ENCODE results near the gene CAPN13. TPM values are rescaled to one million over a fixed set of nuclear protein-coding genes. Genes with fewer than 3 reads are reported as not detected.

CAPN13 gene
- total RNA-seq, 2 experiments from 2014 or later: not detected

- ChIA-PET CTCF (no interaction called here), POLR2A (no interaction called here)
- no peaks in the 10 kb centered on the region for H3K4me1 ChIP-seq (ENCODE audit: insufficient read depth, low read length)
- no peak overlapping the region for H3K4me3 ChIP-seq (ENCODE audit: low read length)
- no peaks in the 10 kb centered on the region for H3K9me3 ChIP-seq (ENCODE audit: control insufficient read depth in 1 of 2, insufficient read depth in 1 of 2, low read length in 2 of 2)
- TF ChIP-seq, protein P1, sequence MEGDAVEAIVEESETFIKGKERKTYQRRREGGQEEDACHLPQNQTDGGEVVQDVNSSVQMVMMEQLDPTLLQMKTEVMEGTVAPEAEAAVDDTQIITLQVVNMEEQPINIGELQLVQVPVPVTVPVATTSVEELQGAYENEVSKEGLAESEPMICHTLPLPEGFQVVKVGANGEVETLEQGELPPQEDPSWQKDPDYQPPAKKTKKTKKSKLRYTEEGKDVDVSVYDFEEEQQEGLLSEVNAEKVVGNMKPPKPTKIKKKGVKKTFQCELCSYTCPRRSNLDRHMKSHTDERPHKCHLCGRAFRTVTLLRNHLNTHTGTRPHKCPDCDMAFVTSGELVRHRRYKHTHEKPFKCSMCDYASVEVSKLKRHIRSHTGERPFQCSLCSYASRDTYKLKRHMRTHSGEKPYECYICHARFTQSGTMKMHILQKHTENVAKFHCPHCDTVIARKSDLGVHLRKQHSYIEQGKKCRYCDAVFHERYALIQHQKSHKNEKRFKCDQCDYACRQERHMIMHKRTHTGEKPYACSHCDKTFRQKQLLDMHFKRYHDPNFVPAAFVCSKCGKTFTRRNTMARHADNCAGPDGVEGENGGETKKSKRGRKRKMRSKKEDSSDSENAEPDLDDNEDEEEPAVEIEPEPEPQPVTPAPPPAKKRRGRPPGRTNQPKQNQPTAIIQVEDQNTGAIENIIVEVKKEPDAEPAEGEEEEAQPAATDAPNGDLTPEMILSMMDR (IDR thresholded peaks at IDR 0.05): no peak
- H3K27me3 Mint-ChIP-seq: peaks cover 5% of the 10 kb centered on the region
- intact Hi-C loops (cut with DNase I, micrococcal nuclease): loop anchor here in 1 of 2 experiments (5.0 kb wide), 1 partner anchor 503 kb away; no protein-coding TSS in a partner anchor
- H3K9me3 Mint-ChIP-seq: no peaks in the 10 kb centered on the region
- H3K36me3 ChIP-seq (ENCODE audit: insufficient read depth, low read length): no peaks in the 10 kb centered on the region
- DNase-seq (no peak), ATAC-seq (ENCODE audit: poor library complexity) (no peak)
- no peak overlapping the region for H3K27ac ChIP-seq (ENCODE audit: low read depth in 1 of 2, low read length in 2 of 2)
- H3K4me1 Mint-ChIP-seq (ENCODE audit: low read depth): no peaks in the 10 kb centered on the region
- no peak overlapping the region for H3K27ac Mint-ChIP-seq
- no peak overlapping the region for H3K4me3 Mint-ChIP-seq
- H3K27me3 ChIP-seq (ENCODE audit: control insufficient read depth in 1 of 2, insufficient read depth in 2 of 2, low read length in 2 of 2): no peaks in the 10 kb centered on the region
- no peaks in the 10 kb centered on the region for H3K36me3 Mint-ChIP-seq (ENCODE audit: low read depth)
These were observed 117.1 kb downstream of the CAPN13 start for GRCh38 chr2:30690126-30690561.

DNA sequence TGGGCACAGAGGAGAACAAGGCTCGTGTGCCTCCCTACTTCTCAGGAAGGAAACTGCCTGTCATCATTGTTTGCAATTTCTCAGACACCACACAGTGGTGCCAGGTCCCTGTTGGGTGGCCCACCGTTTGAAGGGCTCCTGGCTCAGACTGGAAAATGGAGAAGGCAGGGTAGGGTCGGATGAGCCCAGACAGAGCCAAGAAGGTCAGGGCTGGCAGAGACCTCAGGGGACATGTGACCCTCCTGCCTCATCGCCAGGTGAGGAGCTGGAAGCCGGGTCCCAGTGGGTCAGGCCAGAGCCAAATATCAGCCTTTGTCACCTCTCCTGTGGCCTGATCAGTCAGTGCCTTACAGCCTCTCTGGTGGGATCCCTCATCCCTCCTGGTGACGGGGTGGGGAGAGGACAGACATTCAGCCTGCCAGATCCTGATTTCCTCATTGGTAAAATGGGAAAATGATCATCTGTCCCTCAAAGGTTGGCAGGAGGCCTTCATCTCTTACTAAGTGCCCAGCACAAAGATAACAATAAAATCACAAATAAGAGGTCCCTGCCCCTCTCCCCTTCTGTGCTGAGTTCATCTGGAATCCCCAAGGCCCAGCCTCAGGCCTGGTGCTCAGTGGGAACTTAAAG is 117.6 kb downstream of the CAPN13 start:
- intact Hi-C loops (cut with DNase I, micrococcal nuclease): loop anchor here in 1 of 2 experiments (5.0 kb wide), 1 partner anchor 502 kb away; no protein-coding TSS in a partner anchor
- no peak for DNase-seq
- Histone ChIP-seq H3K27me3 (ENCODE audit: control insufficient read depth in 1 of 2, insufficient read depth in 2 of 2, low read length in 2 of 2) (no peaks in the 10 kb centered on the region), H3K4me1 (ENCODE audit: insufficient read depth, low read length) (no peaks in the 10 kb centered on the region), H3K36me3 (ENCODE audit: insufficient read depth, low read length) (no peaks in the 10 kb centered on the region), H3K27ac (ENCODE audit: low read depth in 1 of 2, low read length in 2 of 2) (no peak overlapping the region), H3K4me3 (ENCODE audit: low read length) (no peak overlapping the region), H3K9me3 (ENCODE audit: control insufficient read depth in 1 of 2, insufficient read depth in 1 of 2, low read length in 2 of 2) (no peaks in the 10 kb centered on the region)
- no peaks in the 10 kb centered on the region for H3K36me3 Mint-ChIP-seq (ENCODE audit: low read depth)
- H3K4me3 Mint-ChIP-seq: no peak overlapping the region
- no peak overlapping the region for H3K27ac Mint-ChIP-seq
- H3K4me1 Mint-ChIP-seq (ENCODE audit: low read depth): no peaks in the 10 kb centered on the region
- TF ChIP-seq, protein P1 (IDR thresholded peaks at IDR 0.05): no peak
- ChIA-PET CTCF (interaction anchor here (1.6 kb wide), 1 partner anchor 22 kb away, joined by 7 read pairs; no protein-coding TSS in a partner anchor), POLR2A (no interaction called here)
- peaks cover under 1% of the 10 kb centered on the region for H3K27me3 Mint-ChIP-seq
- ATAC-seq (ENCODE audit: poor library complexity): no peak
- no peaks in the 10 kb centered on the region for H3K9me3 Mint-ChIP-seq

DNA sequence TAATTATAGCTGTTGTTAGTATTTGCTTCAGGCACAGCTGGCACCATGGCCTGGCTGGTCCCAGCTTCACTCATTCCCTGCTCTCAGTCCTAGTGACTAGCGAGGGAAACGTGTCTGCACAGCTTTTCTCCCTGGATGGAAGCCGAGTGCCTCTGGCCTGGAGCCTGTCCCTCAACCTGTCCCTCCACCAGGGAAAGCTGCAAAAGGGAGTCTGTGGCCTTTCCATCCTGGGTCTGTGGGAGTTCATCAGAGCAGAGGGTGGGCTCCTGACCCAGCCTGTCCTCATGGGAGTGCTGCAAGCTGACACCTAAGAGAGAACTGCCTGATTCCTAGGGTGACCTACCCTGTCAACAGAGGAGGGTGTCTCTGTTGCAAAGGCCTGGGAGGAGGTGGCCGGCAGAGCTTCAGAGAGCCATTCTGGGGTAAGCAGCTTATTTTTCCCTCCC is 118.3 kb downstream of the CAPN13 start:
- ChIA-PET POLR2A (no interaction called here), CTCF (interaction anchor here (0.6 to 1.6 kb wide), 2 partner anchors 23 to 95 kb away, joined by 3 to 7 read pairs; no protein-coding TSS in a partner anchor)
- DNase-seq (no peak), ATAC-seq (ENCODE audit: poor library complexity) (no peak)
- no peak overlapping the region for H3K27ac Mint-ChIP-seq
- no peaks in the 10 kb centered on the region for H3K4me1 Mint-ChIP-seq (ENCODE audit: low read depth)
- H3K27me3 ChIP-seq (ENCODE audit: control insufficient read depth in 1 of 2, insufficient read depth in 2 of 2, low read length in 2 of 2): no peaks in the 10 kb centered on the region
- no peak overlapping the region for H3K27ac ChIP-seq (ENCODE audit: low read depth in 1 of 2, low read length in 2 of 2)
- H3K9me3 ChIP-seq (ENCODE audit: control insufficient read depth in 1 of 2, insufficient read depth in 1 of 2, low read length in 2 of 2): no peaks in the 10 kb centered on the region
- no peak overlapping the region for H3K4me3 Mint-ChIP-seq
- H3K4me3 ChIP-seq (ENCODE audit: low read length): no peak overlapping the region
- no peaks in the 10 kb centered on the region for H3K9me3 Mint-ChIP-seq
- H3K36me3 ChIP-seq (ENCODE audit: insufficient read depth, low read length): no peaks in the 10 kb centered on the region
- H3K27me3 Mint-ChIP-seq: no peaks in the 10 kb centered on the region
- intact Hi-C loops (cut with DNase I, micrococcal nuclease): no loop called here
- TF ChIP-seq, protein P1 (IDR thresholded peaks at IDR 0.05): no peak
- no peaks in the 10 kb centered on the region for H3K4me1 ChIP-seq (ENCODE audit: insufficient read depth, low read length)
- no peaks in the 10 kb centered on the region for H3K36me3 Mint-ChIP-seq (ENCODE audit: low read depth)

All from CD4-positive, alpha-beta T cell (primary cell).